H1 (cell line): ENCODE data around the gene KLHL40.

Experiments
- CHD2 ChIP-seq: IDR thresholded peaks from 2 replicates; pipeline ENCODE4 v1.6.1; 2012; ENCODE audit warnings: low read length, improper control_type of control experiment
- CTCF ChIP-seq, 3 experiments: IDR thresholded peaks; 1 replicate in 2 of 3; 2 replicates in 1 of 3; pipeline versions ENCODE4 v1.5.1 to v1.6.1; 2011; ENCODE audit warnings: low read length in 3 of 3, mild to moderate bottlenecking in 3 of 3, inconsistent platforms in 2 of 3, low read depth in 1 of 3, moderate library complexity in 1 of 3; ENCODE audit not compliant: insufficient read depth in 1 of 3; ENCODE audit errors: control extremely low read depth in 1 of 3
- EZH2 ChIP-seq: fragments of 200-600 bp; sonication (generic); IDR thresholded peaks from 2 replicates; pipeline ENCODE4 v1.7.1; 2012; ENCODE audit warnings: low read depth, mild to moderate bottlenecking, moderate library complexity, low read length, inconsistent platforms; ENCODE audit not compliant: severe bottlenecking
- RAD21 ChIP-seq, 2 experiments: IDR thresholded peaks in 1 of 2; conservative IDR thresholded peaks in 1 of 2; 2 replicates each; pipeline ENCODE4 v1.6.1; 2011; ENCODE audit warnings: low read depth in 2 of 2, low read length in 2 of 2, improper control_type of control experiment in 1 of 2, inconsistent platforms in 1 of 2, mild to moderate bottlenecking in 1 of 2, moderate library complexity in 1 of 2

GRCh38 chr3:42674146-42674545, 11.2 kb upstream of the KLHL40 start:
- TF ChIP-seq CTCF (IDR thresholded peaks at IDR 0.05; ENCODE audit: control extremely low read depth in 1 of 3, insufficient read depth in 1 of 3, low read depth in 1 of 3, low read length in 3 of 3) (no peak), RAD21 (IDR thresholded peaks at IDR 0.05 in 1 of 2, conservative IDR thresholded peaks at IDR 0.05 in 1 of 2; ENCODE audit: low read depth in 2 of 2, low read length in 2 of 2) (no peak), EZH2 (no peak), CHD2 (no peak)
